Endothelial cell of umbilical vein (primary cell): ENCODE results near the gene MRPL47. TPM values are rescaled to one million over a fixed set of nuclear protein-coding genes. Genes with fewer than 3 reads are reported as not detected.

Experiments
- Bru-seq: library from RNA; stranded (reverse); fragments of 400-500 nt; gene quantifications from one replicate; lab custom pipeline; 2021; lab: Mats Ljungman, UMichigan
- BruChase-seq, 2 experiments: library from RNA; stranded (reverse); fragments of 400-500 nt; gene quantifications; one replicate each; lab custom pipeline; 2021; lab: Mats Ljungman, UMichigan
- BruUV-seq: library from RNA; stranded (reverse); fragments of 400-500 nt; replicated peaks from 2 replicates; lab custom pipeline; 2021; lab: Mats Ljungman, UMichigan
- CTCF ChIA-PET: fragments of 300-600, 350-600 bp; sonication (Branson Sonifier 250); formaldehyde crosslinking; loops from one replicate; lab custom pipeline; 2021; ENCODE audit warnings: antibody characterized with exemption, inconsistent platforms; lab: Charles Lee
- POLR2A ChIA-PET: fragments of 300-600, 350-600 bp; sonication (Branson Sonifier 250); formaldehyde crosslinking; loops from one replicate; lab custom pipeline; 2021; ENCODE audit warnings: antibody characterized with exemption, inconsistent platforms; lab: Charles Lee
- DNase-seq: peaks from one replicate; pipeline ENCODE4 v3.0.0-alpha.2; 2011; ENCODE audit warnings: low read depth, low spot score
- FAIRE-seq: peaks from 2 replicates; lab custom pipeline; 2011; peaks lifted over from hg19 to GRCh38; lab: Jason Lieb, UNC
- H2AFZ ChIP-seq: 2 replicates; pipeline ENCODE4 v1.6.0; 2012; ENCODE audit warnings: low read depth, low read length, control low read depth, inconsistent platforms
- H3K27ac ChIP-seq: 2 replicates; pipeline ENCODE4 v1.5.1; 2011; ENCODE audit warnings: low read depth, mild to moderate bottlenecking, control low read depth, low read length, moderate library complexity; ENCODE audit not compliant: insufficient read depth
- H3K27me3 ChIP-seq, 2 experiments: 2 replicates each; pipeline versions ENCODE4 v1.6.0 to v1.6.1; 2011; ENCODE audit warnings: low read length in 2 of 2, mixed read lengths in 1 of 2; ENCODE audit not compliant: control insufficient read depth in 2 of 2, insufficient read depth in 2 of 2
- H3K36me3 ChIP-seq, 2 experiments: 2 replicates in 1 of 2; 3 replicates in 1 of 2; pipeline ENCODE4 v1.5.1; 2011; ENCODE audit warnings: low read length in 2 of 2, mild to moderate bottlenecking in 1 of 2, moderate library complexity in 1 of 2; ENCODE audit not compliant: control insufficient read depth in 2 of 2, insufficient read depth in 2 of 2; ENCODE audit errors: extremely low read depth in 1 of 2
- H3K4me1 ChIP-seq: 3 replicates; pipeline ENCODE4 v1.5.1; 2011; ENCODE audit warnings: mild to moderate bottlenecking, low read length; ENCODE audit not compliant: control insufficient read depth, insufficient read depth; ENCODE audit errors: extremely low read depth
- H3K4me2 ChIP-seq: 2 replicates; pipeline ENCODE4 v1.6.1; 2011; ENCODE audit warnings: low read length, control low read depth, mixed read lengths; ENCODE audit not compliant: insufficient read depth
- H3K4me3 ChIP-seq, 3 experiments: fragments of 200-600 bp in 1 of 3; sonication (generic), shearing (Covaris generic) in 1 of 3; replicated peaks in 1 of 3; 2 replicates each; pipeline ENCODE4 v1.5.1; 2011 to 2016; ENCODE audit warnings: control low read depth in 3 of 3, low read length in 3 of 3, mild to moderate bottlenecking in 2 of 3, inconsistent platforms in 1 of 3, low read depth in 1 of 3, moderate library complexity in 1 of 3; ENCODE audit not compliant: insufficient read depth in 1 of 3
- H3K79me2 ChIP-seq: 2 replicates; pipeline ENCODE4 v1.6.0; 2012; ENCODE audit warnings: low read length, inconsistent platforms; ENCODE audit not compliant: control insufficient read depth, insufficient read depth
- H3K9ac ChIP-seq: replicated peaks from 2 replicates; pipeline ENCODE3; 2011; ENCODE audit warnings: low read length, control low read depth; ENCODE audit not compliant: insufficient read depth; ENCODE audit errors: extremely low read depth
- H3K9me1 ChIP-seq: replicated peaks from 3 replicates; pipeline ENCODE4 v1.6.0; 2011; ENCODE audit warnings: mild to moderate bottlenecking, low read length; ENCODE audit not compliant: control insufficient read depth, insufficient read depth; ENCODE audit errors: extremely low read depth
- H3K9me3 ChIP-seq: replicated peaks from 2 replicates; pipeline ENCODE4 v1.5.1; 2012; ENCODE audit warnings: low read length, inconsistent platforms; ENCODE audit not compliant: control insufficient read depth, insufficient read depth
- H4K20me1 ChIP-seq: replicated peaks from 2 replicates; pipeline ENCODE3; 2011; ENCODE audit warnings: mild to moderate bottlenecking, low read length; ENCODE audit not compliant: control insufficient read depth, insufficient read depth; ENCODE audit errors: extremely low read depth
- EZH2 ChIP-seq: IDR thresholded peaks from 2 replicates; pipeline ENCODE4 v1.6.1; 2012; ENCODE audit warnings: borderline replicate concordance, low read depth, mild to moderate bottlenecking, moderate library complexity, low read length, inconsistent platforms; ENCODE audit not compliant: severe bottlenecking
- MAX ChIP-seq: IDR thresholded peaks from 2 replicates; pipeline ENCODE4 v1.6.1; 2011; ENCODE audit not compliant: insufficient read depth, insufficient read length
- POLR2A ChIP-seq: IDR thresholded peaks from 2 replicates; pipeline ENCODE4 v1.6.1; 2012; ENCODE audit warnings: low read depth, mild to moderate bottlenecking, control low read depth, low read length
- POLR2AphosphoS5 ChIP-seq: IDR thresholded peaks from 2 replicates; pipeline ENCODE4 v1.6.1; 2012; ENCODE audit warnings: low read depth, mild to moderate bottlenecking, control low read depth, low read length, moderate library complexity; ENCODE audit not compliant: insufficient read depth
- dilution Hi-C: fragments of 300-500 bp; cut with MboI; formaldehyde crosslinking; loops from one replicate; pipeline ENCODE4 v1.15.0; 2019; ENCODE audit warnings: low sequenced_read_pairs; ENCODE audit not compliant: extremely low pct_ligation_motif_present
- intact Hi-C: fragments of 100-400 bp; cut with micrococcal nuclease; formaldehyde crosslinking; loops from one replicate; pipeline ENCODE4 v1.10.0; 2022
- long read RNA-seq: library from polyadenylated mRNA; stranded (forward); transcript quantifications from one replicate; pipeline ENCODE4 v2.0.0, GENCODE V29; 2021
- polyA minus RNA-seq, 3 experiments: library from RNA; depleted of rRNA, polyadenylated mRNA; stranded (reverse); fragments of >200 nt; gene quantifications; 1 replicate in 1 of 3; 2 replicates in 2 of 3; pipeline ENCODE4 v1.2.3, GENCODE V29; 2011
- polyA plus RNA-seq, 4 experiments: library from polyadenylated mRNA; depleted of rRNA in 3 of 4; stranded (reverse) in 3 of 4; unstranded in 1 of 4; fragments of >200 nt; gene quantifications; 2 replicates each; pipeline versions ENCODE4 v1.2.1 to v1.2.3, GENCODE V29; 2011 to 2012; ENCODE audit warnings: missing spikeins in 1 of 4
- total RNA-seq: library from RNA; stranded (reverse); gene quantifications from 2 replicates; pipeline ENCODE4 v1.2.3, GENCODE V29; 2021

Gene MRPL47
- total RNA-seq: 47.0 and 51.2 TPM in 2 replicates
- polyA plus RNA-seq: 13.8 and 20.3 TPM in 2 replicates
- 43.7 and 47.8 TPM in 2 replicates for polyA plus RNA-seq (2011; cell fraction: cytosol; rRNA removed)
- polyA plus RNA-seq (2011; cell fraction: nucleus; rRNA removed): 24.3 and 29.2 TPM in 2 replicates
- polyA plus RNA-seq (2012): 45.1 and 66.1 TPM in 2 replicates
- 10.5 and 12.4 TPM in 2 replicates for polyA minus RNA-seq
- 15.6 TPM for polyA minus RNA-seq (2011; cell fraction: cytosol; rRNA and poly(A)+ RNA removed)
- polyA minus RNA-seq (2011; cell fraction: nucleus; rRNA and poly(A)+ RNA removed): 6.1 and 8.1 TPM in 2 replicates
- Bru-seq, nascent RNA: percentile 88 among the genes with signal in this experiment
- BruChase-seq, experiment 1, labeled RNA remaining after a 6-hour chase: percentile 81 among the genes with signal in this experiment
- percentile 72 among the genes with signal in this experiment for BruChase-seq, experiment 2, labeled RNA remaining after a 2-hour chase
- long read RNA-seq, transcript MRPL47-202 (6 exons, 673 nt): minor isoform, 5 of 322 reads
- long read RNA-seq, transcript MRPL47-203 (7 exons, 1,370 nt): major isoform, 287 of 322 reads
- long read RNA-seq, partial matches to known transcripts: 4 of 322 reads
- long read RNA-seq, other reads (novel, unspliced or antisense): 25 of 322 reads

DNA sequence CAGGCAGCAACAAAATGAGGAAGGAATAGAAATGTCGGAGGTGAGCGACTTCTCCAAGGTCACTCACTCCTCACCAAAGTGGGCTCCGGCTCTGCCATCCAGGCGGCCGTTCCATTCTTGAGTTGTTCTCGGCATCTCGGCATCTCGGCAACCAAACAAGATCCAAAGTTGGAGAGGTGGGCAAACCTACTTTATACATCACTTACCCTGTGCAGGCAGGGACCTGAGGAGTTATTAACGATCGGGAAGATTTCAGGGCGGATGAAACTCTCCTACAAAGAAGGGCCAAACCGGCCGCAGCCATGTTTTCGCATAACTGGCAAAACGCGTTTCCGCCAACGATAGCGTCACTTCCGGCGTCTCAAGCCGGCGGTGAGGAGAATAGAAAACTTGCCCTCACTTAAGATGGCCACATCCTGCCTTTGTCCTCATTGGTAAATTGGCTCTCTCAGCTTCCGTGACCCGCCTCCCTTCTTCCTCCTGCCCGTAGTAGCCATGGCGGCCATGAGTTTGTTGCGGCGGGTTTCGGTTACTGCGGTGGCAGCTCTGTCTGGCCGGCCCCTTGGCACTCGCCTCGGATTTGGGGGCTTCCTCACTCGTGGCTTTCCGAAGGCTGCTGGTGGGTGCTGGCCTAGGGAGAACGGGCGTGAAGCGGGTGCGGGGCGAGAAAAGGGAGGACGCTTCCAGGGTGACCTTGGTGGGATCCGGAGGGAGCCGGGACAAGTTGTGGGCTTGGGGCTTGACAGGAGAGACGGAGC lies at the start of gene MRPL47, which contains the start of gene NDUFB5:
Gene MRPL47, minus strand, starts transcription at position 318 of the 758 bp plus-strand sequence. Its CDS starts 14 bp downstream, at position 304.
Gene NDUFB5, plus strand, starts transcription at position 474 of the 758 bp plus-strand sequence. Its CDS starts 22 bp downstream, at position 496.
- peaks cover 30% of the 10 kb centered on the region for H3K79me2 ChIP-seq
- H3K4me1 ChIP-seq: peaks cover 14% of the 10 kb centered on the region
- DNase-seq: peak; percentile 97
- H2AFZ ChIP-seq: peak within 1 kb of the TSS; percentile 45
- no peaks in the 10 kb centered on the region for H3K9me3 ChIP-seq
- FAIRE-seq: peak; percentile 95
- H4K20me1 ChIP-seq: no peaks in the 10 kb centered on the region
- H3K4me3 ChIP-seq: peak within 1 kb of the TSS; percentile 59 to 94 (median 77)
- BruUV-seq: TSS peak; percentile 82
- peak within 1 kb of the TSS; percentile 99 for H3K9ac ChIP-seq
- ChIA-PET POLR2A (interaction anchor here (0.7 kb wide), 1 partner anchor 42 kb away, joined by 3 read pairs; the partner anchor contains the start of gene ACTL6A), CTCF (interaction anchor here (0.6 to 1.4 kb wide), 5 partner anchors 9 to 169 kb away, joined by 3 to 8 read pairs (median 3); no protein-coding TSS in a partner anchor)
- H3K27ac ChIP-seq: peak within 1 kb of the TSS; percentile 84
- H3K27me3 ChIP-seq: no peaks in the 10 kb centered on the region
- peaks cover 2 to 5% of the 10 kb centered on the region in 2 experiments for H3K36me3 ChIP-seq
- no peak for TF ChIP-seq EZH2
- TF ChIP-seq MAX: peak; percentile 12
- TF ChIP-seq POLR2AphosphoS5: peak; percentile 86
- TF ChIP-seq POLR2A: peak; percentile 94
- H3K9me1 ChIP-seq: no peaks in the 10 kb centered on the region
- H3K4me2 ChIP-seq: peak within 1 kb of the TSS; percentile 93
- intact Hi-C loops: loop anchor here (1.0 to 10.0 kb wide), 8 partner anchors 9 to 1000 kb away; partner anchors contain the start of genes ACTL6A, GNB4, MFN1 and PIK3CA
- dilution Hi-C loops: no loop called here
